PFSK-1 (cell line): ENCODE measurements around the gene TRMT1.

Experiments used
- FOXP2 ChIP-seq: optimal IDR thresholded peaks from 2 replicates; pipeline ENCODE3; 2011; ENCODE audit warnings: borderline replicate concordance, control low read depth, inconsistent platforms; ENCODE audit not compliant: insufficient read depth; ENCODE audit errors: extremely low read length, extremely low read depth
- POLR2AphosphoS5 ChIP-seq: IDR thresholded peaks from 2 replicates; pipeline ENCODE4 v1.6.1; 2012; ENCODE audit warnings: low read depth, mild to moderate bottlenecking, control low read depth, low read length, moderate library complexity
- REST ChIP-seq, 2 experiments: IDR thresholded peaks; 2 replicates each; pipeline versions ENCODE4 v1.6.1 to v1.8.0; 2011 to 2012; ENCODE audit warnings: low read depth in 2 of 2, low read length in 2 of 2, control low read depth in 1 of 2, inconsistent platforms in 1 of 2, mild to moderate bottlenecking in 1 of 2, moderate library complexity in 1 of 2; ENCODE audit not compliant: insufficient read depth in 1 of 2
- SIN3A ChIP-seq: IDR thresholded peaks from 2 replicates; pipeline ENCODE4 v1.6.1; 2012; ENCODE audit warnings: mild to moderate bottlenecking, low read length, moderate library complexity, borderline replicate concordance; ENCODE audit not compliant: insufficient read depth
- TAF1 ChIP-seq: IDR thresholded peaks from 2 replicates; pipeline ENCODE4 v1.6.1; 2012; ENCODE audit warnings: low read length, control low read depth, borderline replicate concordance; ENCODE audit not compliant: insufficient read depth

GRCh38 chr19:13078897-13079541, 37.5 kb downstream of the TRMT1 start:
- no peak for TF ChIP-seq SIN3A
- TF ChIP-seq POLR2AphosphoS5 = no peak
- no peak for TF ChIP-seq TAF1
- no peak for TF ChIP-seq REST (IDR thresholded peaks at IDR 0.05; ENCODE audit: insufficient read depth in 1 of 2, low read depth in 2 of 2, low read length in 2 of 2)
- no peak for TF ChIP-seq FOXP2
